Left kidney (tissue), 2 donors: Measurements from ENCODE around the gene DAPL1. TPM values are rescaled to one million over a fixed set of nuclear protein-coding genes. Genes with fewer than 3 reads are reported as not detected.
A peak's percentile ranks its signal among the peaks of the same experiment; 100 is the strongest.

ENCODE experiments used
- DNase-seq: peaks from one replicate; pipeline ENCODE4 v3.0.0-alpha.2; 2013
- polyA plus RNA-seq: library from polyadenylated mRNA; unstranded; fragments of 120-200 nt; gene quantifications from one replicate; pipeline ENCODE4 v1.2.1, GENCODE V29; 2013; ENCODE audit not compliant: insufficient read length

Gene DAPL1
- polyA plus RNA-seq, 1 donor, result 37.6 TPM

DNA sequence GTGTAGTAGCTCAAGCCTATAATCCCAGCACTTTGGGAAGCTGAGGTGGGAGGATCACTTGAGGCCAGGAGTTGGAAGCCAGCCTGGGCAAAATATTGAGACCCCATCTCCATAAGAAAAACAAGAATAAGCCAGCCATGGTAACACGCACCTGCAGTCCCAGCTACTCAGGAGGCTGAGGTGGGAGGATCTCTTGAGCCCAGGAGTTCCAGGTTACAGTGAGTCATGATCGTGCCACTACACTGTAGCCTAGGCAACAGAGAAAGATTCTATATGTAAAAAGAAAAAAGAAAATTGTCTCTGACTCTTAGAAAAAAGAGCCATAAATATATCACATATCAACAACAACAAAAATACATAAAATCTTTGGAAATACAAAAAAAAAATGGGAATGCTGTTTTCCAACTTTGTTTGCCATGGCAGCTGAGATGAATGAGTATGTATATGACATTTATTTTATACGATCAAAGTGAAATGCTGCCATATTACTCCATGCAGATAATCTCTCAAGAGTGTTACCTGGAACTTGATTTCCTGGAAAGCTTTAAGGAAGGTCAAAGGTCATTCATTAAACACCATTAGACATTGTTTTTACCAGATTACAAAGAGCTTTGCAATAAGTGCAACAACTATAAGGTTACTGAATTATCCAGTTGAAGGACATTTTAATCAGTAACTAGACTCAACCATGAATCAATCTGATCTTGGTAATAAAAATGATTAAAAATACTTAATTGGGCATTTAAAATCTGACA is 19.7 kb upstream of the DAPL1 start:
- DNase-seq, result no peak

GRCh38 chr2:158776231-158776630 is 18.9 kb upstream of the DAPL1 start:
- no peak for DNase-seq

GRCh38 chr2:158777077-158777476 is 18.0 kb upstream of the DAPL1 start:
- DNase-seq, result no peak

DNA sequence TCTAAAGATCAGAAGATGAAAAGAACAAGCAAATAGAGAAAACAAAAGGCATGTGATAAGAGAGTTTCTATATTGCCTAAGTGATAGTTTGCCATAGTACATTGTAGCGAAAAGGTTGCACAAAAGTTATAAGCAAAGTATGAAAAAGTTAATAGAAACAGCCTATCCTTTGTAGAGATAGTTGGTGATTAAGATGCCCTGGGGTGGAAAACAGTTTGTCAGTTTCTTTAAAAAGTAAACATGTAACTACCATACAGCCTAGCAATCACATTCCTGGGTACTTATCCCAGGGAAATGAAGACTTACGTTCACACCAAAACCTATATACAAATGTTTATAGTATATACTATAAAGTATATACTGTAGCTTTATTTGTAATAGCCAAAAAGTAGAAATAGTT is 16.9 kb upstream of the DAPL1 start:
- no peak for DNase-seq

DNA sequence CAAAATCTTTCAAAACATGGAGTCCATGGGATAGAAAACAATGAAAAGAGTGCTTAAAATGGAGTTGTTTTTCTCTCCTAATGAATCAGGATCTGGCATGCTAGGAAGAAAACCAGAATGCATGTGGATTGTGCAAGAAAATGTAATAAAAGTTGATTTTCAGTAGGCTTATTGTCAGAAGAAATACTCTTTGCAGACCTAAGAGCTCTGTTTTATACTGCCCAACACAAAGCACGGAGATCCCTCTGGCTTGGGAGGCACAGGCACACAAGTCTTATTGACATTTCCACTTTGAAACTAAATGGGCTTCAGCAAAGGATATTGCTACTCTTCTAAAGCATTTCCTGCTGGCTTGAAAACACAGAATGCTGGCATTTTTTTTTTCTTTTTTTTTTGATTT is 15.5 kb upstream of the DAPL1 start:
- DNase-seq, result no peak

DNA sequence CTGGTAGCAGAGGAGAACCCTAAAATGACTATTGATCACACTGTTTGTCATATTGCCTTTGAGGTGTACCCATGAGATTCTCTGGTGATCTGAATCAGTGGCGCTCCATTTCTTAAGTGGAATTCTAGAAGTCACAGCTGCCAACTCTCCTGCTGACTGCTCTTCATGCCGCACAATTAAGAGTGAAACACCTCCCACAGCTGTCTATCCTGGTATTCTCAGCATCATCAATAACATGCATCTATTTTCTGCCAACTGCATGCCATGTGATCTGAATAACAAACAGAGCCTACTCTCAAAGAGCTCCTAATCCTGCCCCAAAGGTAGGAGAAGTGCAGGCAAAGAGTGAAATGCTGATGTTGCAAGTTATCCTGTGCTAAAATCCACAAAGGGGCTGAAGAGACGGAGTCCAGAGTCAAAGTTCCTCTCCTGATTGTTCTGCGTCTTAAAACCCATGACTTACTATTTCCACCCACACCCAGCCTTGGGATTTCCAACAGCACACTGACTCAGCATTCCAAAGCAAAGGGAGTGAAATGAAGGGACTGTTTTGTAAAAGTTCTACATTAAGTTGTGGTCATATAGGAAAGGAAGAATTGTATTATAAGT is 13.7 kb upstream of the DAPL1 start:
- no peak for DNase-seq

DNA sequence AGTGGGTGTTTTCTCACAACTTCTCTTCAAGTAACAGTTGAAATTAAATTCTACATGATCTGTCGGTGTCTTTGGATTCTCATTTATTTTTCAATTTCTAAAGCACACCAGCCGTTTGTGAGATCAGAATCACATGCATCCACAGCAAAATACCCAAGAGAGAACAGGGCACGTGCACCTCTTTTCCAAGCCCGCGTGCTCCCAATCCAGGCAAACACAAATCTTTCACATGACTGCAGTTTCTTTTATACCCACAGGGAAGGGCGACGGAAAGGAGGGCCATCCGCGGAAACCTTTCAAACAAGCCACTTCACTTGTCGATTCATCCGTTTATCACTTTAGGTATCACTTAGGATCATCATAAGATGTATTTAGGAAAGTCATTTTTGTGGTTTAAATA is 13.0 kb upstream of the DAPL1 start:
- no peak for DNase-seq

- DNase-seq, result no peak
These were observed 12.5 kb upstream of the DAPL1 start for GRCh38 chr2:158782616-158783015.

GRCh38 chr2:158783923-158784322 is 11.2 kb upstream of the DAPL1 start:
- DNase-seq, result no peak

DNA sequence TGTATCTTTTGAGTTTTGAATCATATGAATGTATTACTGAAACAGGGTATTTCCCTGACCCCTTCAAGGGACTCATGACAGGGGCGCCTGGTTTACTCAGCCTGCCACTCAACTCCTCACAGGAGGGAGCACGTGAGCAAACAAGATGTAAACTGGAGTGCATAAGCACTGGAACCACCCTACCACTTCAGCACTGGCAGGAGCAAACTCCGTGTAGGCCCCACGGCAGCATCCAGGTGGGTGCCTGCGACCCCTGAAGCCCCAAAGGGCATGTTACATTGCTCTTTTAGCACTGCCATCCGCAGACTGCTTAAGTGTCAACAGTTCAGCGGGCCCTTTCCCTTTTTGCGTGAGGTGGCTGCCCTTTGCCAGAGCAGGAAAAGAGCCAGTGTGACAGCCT is 8.2 kb upstream of the DAPL1 start:
- no peak for DNase-seq

DNA sequence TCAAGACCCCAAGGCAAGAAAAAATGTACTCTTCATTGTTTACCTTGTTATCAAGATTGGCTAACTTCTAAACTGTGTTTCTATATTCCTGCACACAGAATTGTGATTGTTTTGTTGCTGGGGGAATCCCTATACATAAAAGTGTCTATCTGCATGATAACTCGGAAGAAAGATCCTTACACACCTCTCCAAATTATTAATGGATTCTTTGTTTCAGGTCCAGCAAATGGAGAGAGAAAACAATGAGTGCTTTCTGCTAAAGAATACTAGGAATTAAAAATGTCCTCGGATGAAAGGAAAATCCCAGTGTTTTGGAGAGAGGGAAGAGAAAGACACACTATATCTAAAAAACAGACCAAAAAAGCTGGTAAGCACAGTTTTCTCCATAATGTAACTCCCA is 6.2 kb upstream of the DAPL1 start:
- no peak for DNase-seq

- DNase-seq, result no peak
These were observed 1.5 kb downstream of the DAPL1 start for GRCh38 chr2:158796652-158797051.

DNA sequence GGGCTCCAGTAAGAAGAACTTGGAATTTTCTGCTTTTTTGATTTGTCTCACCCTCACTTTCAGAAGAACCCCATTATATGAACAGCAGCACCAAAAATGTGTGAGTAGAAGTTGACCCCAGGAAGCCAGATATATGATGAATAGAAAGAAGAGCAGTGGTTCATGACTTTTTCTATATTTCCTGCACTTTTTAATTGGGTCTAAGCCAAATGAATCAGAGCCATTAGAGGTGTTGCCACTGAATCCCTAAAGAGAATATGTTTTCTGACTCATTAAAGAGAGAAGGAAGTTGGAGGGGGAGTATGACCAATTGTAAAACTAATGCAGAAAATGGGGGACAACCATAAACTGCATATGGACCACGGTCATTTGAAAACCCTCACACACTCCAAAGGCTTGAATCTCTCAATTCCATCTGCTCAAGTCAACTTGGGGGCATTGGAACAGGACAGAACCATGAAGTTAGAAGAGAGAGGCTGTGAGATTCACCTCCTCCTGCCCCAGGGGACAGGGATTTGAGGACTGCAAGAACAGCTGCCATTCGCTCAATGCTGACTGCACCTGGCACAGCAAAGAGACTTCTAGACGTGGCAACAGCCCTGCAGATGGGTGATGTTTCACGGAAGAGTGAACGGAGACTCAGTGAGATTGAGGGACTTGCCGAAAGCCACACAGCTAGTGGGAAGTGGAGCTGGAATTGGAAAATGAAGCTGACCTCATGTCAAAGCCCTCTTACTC is 3.0 kb downstream of the DAPL1 start:
- DNase-seq, result no peak

DNA sequence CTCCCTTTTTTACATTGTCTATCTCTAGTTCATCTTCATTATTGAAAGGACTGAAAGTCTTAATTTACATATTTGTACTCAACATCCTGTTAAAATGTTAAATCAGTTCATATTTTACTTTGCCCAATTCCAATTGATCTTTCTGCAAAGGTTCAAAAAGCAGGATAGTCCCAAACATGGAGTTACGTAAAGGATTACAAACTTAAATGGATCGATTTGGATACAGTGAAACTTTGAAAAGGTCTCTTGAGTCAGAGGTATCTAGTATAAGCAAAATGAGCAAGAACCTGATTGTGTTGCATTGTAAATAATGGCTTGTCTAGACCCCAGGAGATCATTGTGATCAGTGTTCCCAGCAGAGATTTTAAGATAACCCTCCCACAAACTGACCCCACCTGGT is 4.1 kb downstream of the DAPL1 start:
- no peak for DNase-seq

- DNase-seq, result no peak
These were observed 8.4 kb downstream of the DAPL1 start for GRCh38 chr2:158803506-158803905.

- no peak for DNase-seq
These were observed 10.1 kb downstream of the DAPL1 start for GRCh38 chr2:158805255-158805654.

- no peak for DNase-seq
These were observed 10.8 kb downstream of the DAPL1 start for GRCh38 chr2:158805936-158806335.

DNA sequence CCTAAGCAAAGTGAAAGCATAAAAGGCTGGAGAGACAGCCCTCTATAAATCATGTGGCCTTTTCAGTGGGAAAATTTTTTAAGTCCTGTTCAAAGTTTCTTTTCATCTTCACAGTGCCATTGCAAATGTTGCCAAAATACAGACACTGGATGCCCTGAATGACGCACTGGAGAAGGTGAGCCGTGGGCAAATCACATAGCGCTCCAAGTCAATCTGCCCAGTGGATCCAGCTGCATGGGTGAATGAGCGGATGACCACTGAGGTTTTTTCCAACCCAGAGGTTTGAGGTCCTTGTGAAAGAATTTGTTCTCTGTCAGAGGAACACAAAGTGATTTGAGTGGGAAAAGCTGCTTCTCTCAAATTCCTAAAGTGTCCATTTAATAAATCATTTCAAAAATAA is 11.8 kb downstream of the DAPL1 start:
- DNase-seq, result no peak

- DNase-seq, result no peak
These were observed 13.3 kb downstream of the DAPL1 start for GRCh38 chr2:158808426-158808825.

- no peak for DNase-seq
These were observed 14.7 kb downstream of the DAPL1 start for GRCh38 chr2:158809816-158810215.

- DNase-seq, result peak; percentile 66
These were observed 15.8 kb downstream of the DAPL1 start for GRCh38 chr2:158810731-158811460.

DNA sequence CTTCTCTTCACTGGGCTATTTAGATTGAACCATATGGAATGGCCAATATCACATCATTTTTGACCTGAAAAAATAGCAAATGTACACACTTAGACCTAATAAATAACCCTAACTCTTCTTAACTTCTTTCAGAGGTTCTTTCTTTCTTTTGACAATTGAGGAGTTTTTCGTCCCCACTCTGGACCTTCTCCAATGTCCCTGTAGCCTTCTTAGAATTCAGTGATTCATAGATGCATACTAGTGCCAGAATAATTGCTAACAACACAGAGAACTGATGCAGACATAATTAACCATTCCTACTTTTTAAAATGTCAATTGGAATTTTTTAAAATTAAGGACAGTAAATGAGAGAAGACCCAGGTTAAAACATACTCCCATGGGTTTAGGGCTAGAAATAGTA is 20.0 kb downstream of the DAPL1 start:
- no peak for DNase-seq

DNA sequence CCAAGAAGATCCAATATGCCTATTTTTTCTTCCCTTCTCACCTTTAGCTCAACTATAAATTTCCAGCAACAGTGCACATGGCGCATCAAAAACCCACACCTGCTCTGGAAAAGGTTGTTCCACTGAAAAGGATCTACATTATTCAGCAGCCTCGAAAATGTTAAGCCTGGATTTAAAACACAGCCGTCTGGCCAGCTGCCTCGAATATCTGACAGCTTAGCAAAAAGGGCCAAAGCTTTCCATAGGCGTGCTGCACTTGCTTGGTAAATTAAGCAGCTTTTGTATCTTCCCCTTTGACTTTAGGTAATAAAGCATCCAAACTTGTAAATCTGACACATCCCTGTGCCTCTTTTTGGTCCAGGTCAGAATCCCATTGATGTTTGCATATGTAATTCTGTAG is 20.5 kb downstream of the DAPL1 start:
- DNase-seq, result no peak
